HCT116 (cell line): Measurements from ENCODE around the gene PTCH2. TPM values are rescaled to one million over a fixed set of nuclear protein-coding genes. Genes with fewer than 3 reads are reported as not detected.

ENCODE experiments used
- ATAC-seq: fragments of 200-7000 bp; cut with Tn5 transposase; 2 replicates; pipeline ENCODE4 v1.9.1; 2020; ENCODE audit warnings: mild to moderate bottlenecking, moderate library complexity
- BruUV-seq: library from RNA; stranded (reverse); fragments of 400-500 nt; replicated peaks from 2 replicates; lab custom pipeline; 2021; lab: Mats Ljungman, UMichigan
- CTCF ChIA-PET: fragments of 300-600 bp; sonication (Branson Sonifier 250); formaldehyde crosslinking; loops from one replicate; lab custom pipeline; 2021; ENCODE audit warnings: antibody characterized with exemption; lab: Charles Lee
- POLR2A ChIA-PET: fragments of 300-600, 350-600 bp; sonication (Branson Sonifier 250); formaldehyde crosslinking; loops from one replicate; lab custom pipeline; 2021; ENCODE audit warnings: antibody characterized with exemption; lab: Charles Lee
- RAD21 ChIA-PET, 2 experiments: fragments of 300-600 bp; sonication (Branson Sonifier 250); formaldehyde crosslinking; loops; one replicate each; lab custom pipeline; 2023; ENCODE audit warnings: low total read pairs in 2 of 2; ENCODE audit not compliant: uncharacterized antibody in 2 of 2, unreplicated experiment in 2 of 2, low non-redundant PET in 1 of 2; lab: Charles Lee
- DNase-seq: peaks from one replicate; pipeline ENCODE4 v3.0.0-alpha.2; 2010; ENCODE audit warnings: low read depth, low spot score
- H2AFZ ChIP-seq: fragments of 200-600 bp; shearing (Covaris generic), sonication (generic); 2 replicates; pipeline ENCODE4 v1.6.1; 2017; ENCODE audit warnings: low read depth, mixed run types, mixed read lengths, antibody characterized with exemption, low read length; ENCODE audit not compliant: poor library complexity, severe bottlenecking
- H3K27ac ChIP-seq: 2 replicates; pipeline ENCODE4 v1.5.1; 2012; ENCODE audit warnings: low read depth, low read length
- H3K27me3 ChIP-seq: fragments of 200-600 bp; sonication (generic); 2 replicates; pipeline ENCODE4 v1.6.1; 2016; ENCODE audit warnings: mixed run types, low read length, mixed read lengths; ENCODE audit not compliant: insufficient read depth
- H3K36me3 ChIP-seq, 2 experiments: fragments of 200-500 bp in 1 of 2; fragments of 200-600 bp in 1 of 2; sonication (Bioruptor generic) in 1 of 2; sonication (generic) in 1 of 2; 2 replicates each; pipeline versions ENCODE4 v1.5.1 to v1.6.1; 2014 to 2016; ENCODE audit warnings: low read length in 2 of 2, inconsistent platforms in 1 of 2, mixed read lengths in 1 of 2, mixed run types in 1 of 2; ENCODE audit not compliant: insufficient read depth in 2 of 2, control insufficient read depth in 1 of 2
- H3K4me1 ChIP-seq, 2 experiments: fragments of 200-600 bp in 1 of 2; sonication (generic) in 1 of 2; 2 replicates each; pipeline versions ENCODE4 v1.5.1 to v1.6.1; 2012 to 2017; ENCODE audit warnings: low read length in 2 of 2, inconsistent platforms in 1 of 2, mild to moderate bottlenecking in 1 of 2, mixed read lengths in 1 of 2, mixed run types in 1 of 2, moderate library complexity in 1 of 2; ENCODE audit not compliant: insufficient read depth in 2 of 2, control insufficient read depth in 1 of 2
- H3K4me2 ChIP-seq: fragments of 200-600 bp; sonication (generic); 2 replicates; pipeline ENCODE4 v1.6.1; 2017; ENCODE audit warnings: mixed run types, low read length, mixed read lengths
- H3K4me3 ChIP-seq, 2 experiments: fragments of 200-600 bp in 1 of 2; sonication (generic) in 1 of 2; replicated peaks in 1 of 2; 2 replicates each; pipeline ENCODE4 v1.5.1; 2011 to 2016; ENCODE audit warnings: low read length in 2 of 2, control low read depth in 1 of 2, low read depth in 1 of 2, mild to moderate bottlenecking in 1 of 2, mixed read lengths in 1 of 2, mixed run types in 1 of 2
- H3K79me2 ChIP-seq: fragments of 200-600 bp; sonication (generic); 2 replicates; pipeline ENCODE4 v1.6.1; 2017; ENCODE audit warnings: mild to moderate bottlenecking, mixed run types, low read length, moderate library complexity, mixed read lengths; ENCODE audit not compliant: insufficient read depth
- H3K9ac ChIP-seq: fragments of 200-600 bp; sonication (generic); 2 replicates; pipeline ENCODE4 v1.6.1; 2016; ENCODE audit warnings: low read length, mixed read lengths
- H3K9me2 ChIP-seq: fragments of 200-600 bp; sonication (generic), shearing (Covaris generic); 2 replicates; pipeline ENCODE4 v1.6.1; 2017; ENCODE audit warnings: mixed run types, mild to moderate bottlenecking, moderate library complexity; ENCODE audit not compliant: insufficient read depth
- H3K9me3 ChIP-seq, 2 experiments: fragments of 200-500 bp in 1 of 2; fragments of 200-600 bp in 1 of 2; sonication (Bioruptor generic) in 1 of 2; sonication (generic) in 1 of 2; 2 replicates each; pipeline ENCODE4 v1.6.1; 2014 to 2017; ENCODE audit warnings: low read length in 2 of 2, mixed read lengths in 2 of 2, inconsistent platforms in 1 of 2, low read depth in 1 of 2, mild to moderate bottlenecking in 1 of 2, mixed run types in 1 of 2, moderate library complexity in 1 of 2; ENCODE audit not compliant: control insufficient read depth in 1 of 2, insufficient read depth in 1 of 2
- H4K20me1 ChIP-seq: fragments of 200-600 bp; sonication (generic), shearing (Covaris generic); 2 replicates; pipeline ENCODE4 v1.6.1; 2017; ENCODE audit warnings: mixed run types, mild to moderate bottlenecking, moderate library complexity; ENCODE audit not compliant: insufficient read depth
- EZH2phosphoT487 ChIP-seq: fragments of 200-600 bp; IDR thresholded peaks from 2 replicates; pipeline ENCODE4 v1.6.1; 2018; ENCODE audit warnings: antibody characterized with exemption, borderline replicate concordance
- POLR2AphosphoS5 ChIP-seq: IDR thresholded peaks from 2 replicates; pipeline ENCODE4 v1.6.1; 2011; ENCODE audit warnings: mild to moderate bottlenecking, low read depth, low read length, moderate library complexity
- TCF7L2 ChIP-seq: IDR thresholded peaks from 2 replicates; pipeline ENCODE4 v1.7.0; 2011; ENCODE audit warnings: borderline replicate concordance, inconsistent platforms; ENCODE audit not compliant: insufficient read depth, insufficient read length; ENCODE audit errors: extremely low read depth
- YY1 ChIP-seq: IDR thresholded peaks from 2 replicates; pipeline ENCODE4 v1.6.1; 2011; ENCODE audit warnings: low read length, low read depth, moderate library complexity, mild to moderate bottlenecking; ENCODE audit not compliant: insufficient replicate concordance; ENCODE audit errors: extremely low read depth
- ZNF274 ChIP-seq: fragments of 200-500 bp; sonication (Bioruptor generic); IDR thresholded peaks from 2 replicates; pipeline ENCODE4 v1.6.1; 2014; ENCODE audit warnings: mild to moderate bottlenecking, low read depth, low read length, inconsistent platforms
- intact Hi-C: fragments of 100-400 bp; cut with micrococcal nuclease; formaldehyde crosslinking; loops from 2 replicates; pipeline ENCODE4 v1.10.0; 2022
- total RNA-seq: library from RNA; stranded (reverse); gene quantifications from one replicate; pipeline ENCODE4 v1.2.1, GENCODE V29; 2021; ENCODE audit not compliant: unreplicated experiment

The PTCH2 gene
- total RNA-seq, 1 experiment from 2014 or later: 1.3 TPM

- peak overlapping the region; percentile 98; the same call in 1 of the 2 replicates for H3K9ac ChIP-seq
- intact Hi-C loops: no loop called here
Measured at GRCh38 chr1:44803062-44803311, 40.1 kb downstream of the PTCH2 start.

DNA sequence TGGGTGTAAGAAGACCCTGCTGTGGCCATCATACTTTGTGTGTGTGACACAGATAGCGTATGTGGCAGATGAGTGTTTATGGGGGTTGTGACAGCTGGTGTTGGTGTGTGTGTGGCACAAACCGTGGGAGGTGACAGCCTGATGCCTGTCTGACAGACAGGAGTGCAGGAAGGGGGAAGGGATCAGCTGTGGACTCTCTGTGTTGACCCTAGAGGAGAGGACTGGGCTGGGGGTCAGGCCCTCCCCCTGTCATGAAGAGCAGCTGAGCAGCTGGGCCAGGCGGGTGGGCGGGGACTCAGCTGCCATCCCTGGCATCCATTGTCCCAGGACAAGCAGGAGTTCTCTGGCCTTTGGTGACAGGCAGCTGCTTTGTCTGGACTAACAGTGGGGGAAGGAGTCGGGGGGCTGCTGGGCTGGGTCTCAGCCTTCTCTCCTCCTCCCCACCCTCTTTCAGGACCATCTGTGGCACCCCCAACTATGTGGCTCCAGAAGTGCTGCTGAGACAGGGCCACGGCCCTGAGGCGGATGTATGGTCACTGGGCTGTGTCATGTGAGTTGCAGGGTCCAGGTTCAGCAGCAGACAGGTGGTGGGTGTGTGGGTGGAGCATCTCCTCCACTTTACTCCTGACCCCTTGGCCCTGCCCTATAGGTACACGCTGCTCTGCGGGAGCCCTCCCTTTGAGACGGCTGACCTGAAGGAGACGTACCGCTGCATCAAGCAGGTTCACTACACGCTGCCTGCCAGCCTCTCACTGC lies 40.6 kb downstream of the PTCH2 start:
- Histone ChIP-seq H3K27me3 (no peaks in the 10 kb centered on the region), H3K27ac (peak overlapping the region; percentile 42; the same call in 1 of the 2 replicates), H2AFZ (no peak overlapping the region), H3K9me3 (no peaks in the 10 kb centered on the region), H3K4me1 (peaks cover 34 to 85% of the 10 kb centered on the region in 2 experiments), H3K79me2 (peaks cover 51% of the 10 kb centered on the region), H3K36me3 (peaks cover 3 to 46% of the 10 kb centered on the region in 2 experiments; a peak in 3 of 4 replicates), H3K4me3 (peak overlapping the region in 1 of 2 experiments; percentile 12; a peak in 1 of 4 replicates), H3K9ac (peak overlapping the region; percentile 98), H4K20me1 (no peaks in the 10 kb centered on the region), H3K9me2 (no peaks in the 10 kb centered on the region), H3K4me2 (peak overlapping the region; percentile 93)
- ChIA-PET POLR2A (interaction anchor here (1.0 kb wide), 1 partner anchor 81 kb away, joined by 3 read pairs; no protein-coding TSS in a partner anchor), CTCF (no interaction called here), RAD21 (no interaction called here)
- BruUV-seq: no TSS peak
- ATAC-seq: no peak
- TF ChIP-seq EZH2phosphoT487: no peak
- intact Hi-C loops: no loop called here
- DNase-seq: no peak

More at GRCh38 chr1:44803062-44803311, 40.1 kb downstream of the PTCH2 start:
- no peak for DNase-seq
- Histone ChIP-seq H4K20me1 (no peaks in the 10 kb centered on the region), H3K4me3 (no peak overlapping the region), H3K36me3 (peaks cover 3 to 46% of the 10 kb centered on the region in 2 experiments; a peak in 3 of 4 replicates), H2AFZ (no peak overlapping the region), H3K79me2 (peaks cover 51% of the 10 kb centered on the region), H3K9me3 (no peaks in the 10 kb centered on the region), H3K27ac (peak overlapping the region; percentile 25; the same call in 1 of the 2 replicates), H3K9me2 (no peaks in the 10 kb centered on the region), H3K27me3 (no peaks in the 10 kb centered on the region), H3K4me2 (peak overlapping the region; percentile 93), H3K4me1 (peaks cover 37 to 90% of the 10 kb centered on the region in 2 experiments)
- ChIA-PET RAD21 (no interaction called here), CTCF (no interaction called here), POLR2A (no interaction called here)
- no peak for ATAC-seq
- no TSS peak for BruUV-seq
- TF ChIP-seq ZNF274 (no peak), POLR2AphosphoS5 (no peak), TCF7L2 (no peak), YY1 (no peak)
